Measurements from ENCODE around the gene ARHGAP15. TPM values are rescaled to one million over a fixed set of nuclear protein-coding genes. Genes with fewer than 3 reads are reported as not detected.

Gene ARHGAP15
- total RNA-seq, 1 donor from 2014 or later: not detected

GRCh38 chr2:143786026-143786765 is 657.0 kb downstream of the ARHGAP15 start:
- Histone ChIP-seq H3K27me3 (ENCODE audit: control insufficient read depth, insufficient read depth, low read length) (no peaks in the 10 kb centered on the region), H3K36me3 (ENCODE audit: control insufficient read depth, insufficient read depth, low read length) (no peaks in the 10 kb centered on the region), H3K4me3 (ENCODE audit: low read depth, low read length) (no peak overlapping the region)
- no peak for DNase-seq (ENCODE audit: low read depth)
- TF ChIP-seq CTCF (IDR thresholded peaks at IDR 0.05; ENCODE audit: insufficient read depth, low read length, poor library complexity, severe bottlenecking): no peak

- no peak for TF ChIP-seq CTCF (IDR thresholded peaks at IDR 0.05; ENCODE audit: insufficient read depth, low read length, poor library complexity, severe bottlenecking)
- no peaks in the 10 kb centered on the region for H3K27me3 ChIP-seq (ENCODE audit: control insufficient read depth, insufficient read depth, low read length)
- no peak for DNase-seq (ENCODE audit: low read depth)
- no peak overlapping the region for H3K4me3 ChIP-seq (ENCODE audit: low read depth, low read length)
- H3K36me3 ChIP-seq (ENCODE audit: control insufficient read depth, insufficient read depth, low read length): no peaks in the 10 kb centered on the region
Observed at GRCh38 chr2:143787674-143788073, 658.5 kb downstream of the ARHGAP15 start.

- TF ChIP-seq CTCF (IDR thresholded peaks at IDR 0.05; ENCODE audit: insufficient read depth, low read length, poor library complexity, severe bottlenecking): no peak
- no peak overlapping the region for H3K4me3 ChIP-seq (ENCODE audit: low read depth, low read length)
- H3K27me3 ChIP-seq (ENCODE audit: control insufficient read depth, insufficient read depth, low read length): no peaks in the 10 kb centered on the region
- DNase-seq (ENCODE audit: low read depth): no peak
- no peaks in the 10 kb centered on the region for H3K36me3 ChIP-seq (ENCODE audit: control insufficient read depth, insufficient read depth, low read length)
Observed at GRCh38 chr2:143792602-143793001, 663.4 kb downstream of the ARHGAP15 start.

- H3K27me3 ChIP-seq (ENCODE audit: control insufficient read depth, insufficient read depth, low read length): no peaks in the 10 kb centered on the region
- DNase-seq (ENCODE audit: low read depth): no peak
- H3K4me3 ChIP-seq (ENCODE audit: low read depth, low read length): no peak overlapping the region
- TF ChIP-seq CTCF (IDR thresholded peaks at IDR 0.05; ENCODE audit: insufficient read depth, low read length, poor library complexity, severe bottlenecking): no peak
- H3K36me3 ChIP-seq (ENCODE audit: control insufficient read depth, insufficient read depth, low read length): no peaks in the 10 kb centered on the region
Observed at GRCh38 chr2:143793381-143793780, 664.2 kb downstream of the ARHGAP15 start.

GRCh38 chr2:143796051-143796450 is 666.8 kb downstream of the ARHGAP15 start:
- no peak for DNase-seq (ENCODE audit: low read depth)
- H3K27me3 ChIP-seq (ENCODE audit: control insufficient read depth, insufficient read depth, low read length): no peaks in the 10 kb centered on the region
- no peak for TF ChIP-seq CTCF (IDR thresholded peaks at IDR 0.05; ENCODE audit: insufficient read depth, low read length, poor library complexity, severe bottlenecking)
- H3K4me3 ChIP-seq (ENCODE audit: low read depth, low read length): no peak overlapping the region
- no peaks in the 10 kb centered on the region for H3K36me3 ChIP-seq (ENCODE audit: control insufficient read depth, insufficient read depth, low read length)

GRCh38 chr2:143801561-143801960 is 672.3 kb downstream of the ARHGAP15 start:
- no peak overlapping the region for H3K4me3 ChIP-seq (ENCODE audit: low read depth, low read length)
- no peak for DNase-seq (ENCODE audit: low read depth)
- no peaks in the 10 kb centered on the region for H3K27me3 ChIP-seq (ENCODE audit: control insufficient read depth, insufficient read depth, low read length)
- TF ChIP-seq CTCF (IDR thresholded peaks at IDR 0.05; ENCODE audit: insufficient read depth, low read length, poor library complexity, severe bottlenecking): no peak
- no peaks in the 10 kb centered on the region for H3K36me3 ChIP-seq (ENCODE audit: control insufficient read depth, insufficient read depth, low read length)

Data from kidney epithelial cell (primary cell).